Prostate gland (tissue), 2 donors: ENCODE data around the gene DNAJC11.

Source experiments
- POLR2A ChIP-seq: fragments of 450-650 bp; IDR thresholded peaks from one replicate; pipeline ENCODE4 v1.6.1; 2016; ENCODE audit warnings: antibody characterized with exemption, mild to moderate bottlenecking
- POLR2AphosphoS5 ChIP-seq: sonication (generic); formaldehyde crosslinking; IDR thresholded peaks from one replicate; pipeline ENCODE4 v1.6.1; 2017; ENCODE audit warnings: antibody characterized with exemption
- TF ChIP-seq, protein P1 (sequence below), 4 experiments: fragments of 200-600 bp in 2 of 4; fragments of 450-650 bp in 2 of 4; sonication (generic) in 2 of 4; IDR thresholded peaks; 1 replicate in 3 of 4; 2 replicates in 1 of 4; pipeline ENCODE4 v1.5.1; 2016 to 2019; ENCODE audit warnings: antibody characterized with exemption in 4 of 4, mild to moderate bottlenecking in 2 of 4, moderate library complexity in 2 of 4

DNA sequence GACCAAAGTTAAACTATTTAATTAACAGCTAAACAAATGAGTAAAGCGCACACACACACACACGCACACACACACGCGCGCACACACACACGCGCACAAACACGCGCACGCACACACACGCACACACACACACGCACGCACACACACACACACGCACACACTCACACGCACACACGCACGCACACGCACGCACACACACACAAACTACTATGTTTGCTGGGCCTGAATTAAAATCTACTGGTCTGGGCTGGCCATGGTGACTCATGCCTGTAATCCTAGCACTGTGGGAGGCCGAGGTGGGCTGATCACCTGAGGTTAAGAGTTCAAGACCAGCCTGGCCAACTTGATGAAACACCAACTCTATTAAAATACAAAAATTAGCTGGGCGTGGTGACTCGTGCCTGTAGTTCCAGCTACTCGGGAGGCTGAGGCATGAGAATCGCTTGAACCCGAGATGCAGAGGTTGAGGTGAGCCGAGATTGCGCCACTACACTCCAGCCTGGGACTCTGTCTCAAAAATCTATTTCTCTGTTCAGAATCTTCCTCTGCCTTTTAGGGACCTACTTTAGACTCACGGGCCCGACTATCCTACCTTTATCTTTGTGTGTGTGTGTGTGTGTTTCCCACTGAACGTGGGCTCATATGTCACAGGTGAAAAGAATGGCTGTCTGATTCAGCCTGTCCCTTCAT, 37.5 kb upstream of the DNAJC11 start:
- TF ChIP-seq POLR2AphosphoS5 (no peak), POLR2A (no peak)
- TF ChIP-seq, protein P1, sequence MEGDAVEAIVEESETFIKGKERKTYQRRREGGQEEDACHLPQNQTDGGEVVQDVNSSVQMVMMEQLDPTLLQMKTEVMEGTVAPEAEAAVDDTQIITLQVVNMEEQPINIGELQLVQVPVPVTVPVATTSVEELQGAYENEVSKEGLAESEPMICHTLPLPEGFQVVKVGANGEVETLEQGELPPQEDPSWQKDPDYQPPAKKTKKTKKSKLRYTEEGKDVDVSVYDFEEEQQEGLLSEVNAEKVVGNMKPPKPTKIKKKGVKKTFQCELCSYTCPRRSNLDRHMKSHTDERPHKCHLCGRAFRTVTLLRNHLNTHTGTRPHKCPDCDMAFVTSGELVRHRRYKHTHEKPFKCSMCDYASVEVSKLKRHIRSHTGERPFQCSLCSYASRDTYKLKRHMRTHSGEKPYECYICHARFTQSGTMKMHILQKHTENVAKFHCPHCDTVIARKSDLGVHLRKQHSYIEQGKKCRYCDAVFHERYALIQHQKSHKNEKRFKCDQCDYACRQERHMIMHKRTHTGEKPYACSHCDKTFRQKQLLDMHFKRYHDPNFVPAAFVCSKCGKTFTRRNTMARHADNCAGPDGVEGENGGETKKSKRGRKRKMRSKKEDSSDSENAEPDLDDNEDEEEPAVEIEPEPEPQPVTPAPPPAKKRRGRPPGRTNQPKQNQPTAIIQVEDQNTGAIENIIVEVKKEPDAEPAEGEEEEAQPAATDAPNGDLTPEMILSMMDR (IDR thresholded peaks at IDR 0.05), result no peak
